Measurements from ENCODE around the gene LHFPL3.
"Not testable (repeated sequence)": the region's sequence is repeated elsewhere in the genome, so short reads cannot be mapped to it uniquely, and the experiment has no call there.

LHFPL3 gene

DNA sequence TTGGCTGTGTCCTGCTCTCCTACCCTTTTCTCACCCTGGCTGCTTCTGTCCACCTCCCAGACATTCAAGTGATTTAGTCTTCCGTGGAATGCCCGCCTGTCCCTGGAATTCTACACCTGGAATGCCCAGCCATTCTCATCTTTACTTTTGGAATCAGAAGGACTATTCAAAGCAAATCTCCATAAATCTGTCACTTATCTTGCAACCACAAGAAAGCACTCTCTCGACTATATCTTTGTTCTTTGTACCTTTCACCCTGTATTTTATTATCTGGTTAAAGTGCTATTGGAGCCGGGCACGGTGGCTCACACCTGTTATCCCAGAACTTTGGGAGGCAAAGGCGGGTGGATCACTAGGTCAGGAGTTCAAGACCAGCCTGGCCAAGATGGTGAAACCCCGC lies 606.3 kb downstream of the LHFPL3 start:
- DNase-seq (ENCODE audit: low read depth), result no peak

GRCh38 chr7:104935276-104935675 lies 606.9 kb downstream of the LHFPL3 start:
- DNase-seq (ENCODE audit: low read depth), result no peak

- DNase-seq (ENCODE audit: low read depth), result no peak
These were observed 608.1 kb downstream of the LHFPL3 start for GRCh38 chr7:104936546-104936945.

- DNase-seq (ENCODE audit: low read depth), result not testable (repeated sequence)
These were observed 609.1 kb downstream of the LHFPL3 start for GRCh38 chr7:104937489-104937888.

- no peak for DNase-seq (ENCODE audit: low read depth)
These were observed 610.5 kb downstream of the LHFPL3 start for GRCh38 chr7:104938741-104939390.

- no peak for DNase-seq (ENCODE audit: low read depth)
These were observed 611.8 kb downstream of the LHFPL3 start for GRCh38 chr7:104940023-104940710.

- DNase-seq (ENCODE audit: low read depth), result no peak
These were observed 615.3 kb downstream of the LHFPL3 start for GRCh38 chr7:104943502-104944343.

DNA sequence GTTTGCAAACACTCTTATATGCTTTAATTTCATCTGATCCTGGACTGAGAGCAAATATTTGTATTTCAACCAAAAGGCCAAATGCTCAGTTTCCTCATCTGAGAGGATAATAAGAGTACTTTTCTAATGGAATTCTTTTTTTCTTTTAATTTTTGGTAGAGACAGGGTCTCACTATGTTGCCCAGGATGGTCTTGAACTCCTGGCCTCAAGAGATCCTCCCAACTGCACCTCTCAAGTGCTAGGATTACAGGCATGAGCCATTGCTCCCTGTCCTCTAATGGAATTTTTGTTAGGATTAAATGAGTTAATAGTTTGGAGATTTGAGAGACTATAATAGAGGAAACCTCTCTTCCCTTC lies 617.2 kb downstream of the LHFPL3 start:
- DNase-seq (ENCODE audit: low read depth), result no peak

- no peak for DNase-seq (ENCODE audit: low read depth)
These were observed 617.9 kb downstream of the LHFPL3 start for GRCh38 chr7:104946338-104946737.

DNA sequence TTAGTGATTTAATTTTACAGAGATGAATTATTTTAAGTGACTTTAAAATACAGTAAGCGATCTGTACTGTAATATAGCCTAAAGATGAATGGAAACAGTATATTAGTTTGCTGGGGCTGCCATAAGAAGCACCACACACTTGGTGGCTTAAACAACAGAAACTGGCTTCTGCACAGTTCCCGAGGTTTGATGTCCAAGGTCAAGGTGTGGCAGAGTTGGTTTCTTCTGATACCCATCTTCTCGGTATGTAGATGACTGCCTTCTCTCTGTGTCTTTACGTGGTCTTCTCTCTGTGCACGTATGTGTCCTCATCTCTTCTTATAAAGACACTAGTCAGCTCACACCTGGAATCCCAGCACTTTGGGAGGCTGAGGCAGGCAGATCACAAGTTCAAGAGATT lies 621.6 kb downstream of the LHFPL3 start:
- no peak for DNase-seq (ENCODE audit: low read depth)

GRCh38 chr7:104950754-104951153 lies 622.4 kb downstream of the LHFPL3 start:
- DNase-seq (ENCODE audit: low read depth), result peak; percentile 69

- DNase-seq (ENCODE audit: low read depth), result peak; percentile 85
These were observed 623.1 kb downstream of the LHFPL3 start for GRCh38 chr7:104951546-104951945.

- DNase-seq (ENCODE audit: low read depth), result no peak
These were observed 626.9 kb downstream of the LHFPL3 start for GRCh38 chr7:104955276-104955675.
